Vagina (tissue), 2 donors: ENCODE data around the gene ANKRD36B.
"Not testable (repeated sequence)": the region's sequence is repeated elsewhere in the genome, so short reads cannot be mapped to it uniquely, and the experiment has no call there.

Experiments
- POLR2A ChIP-seq, 2 donors: fragments of 450-650 bp; IDR thresholded peaks; one replicate each; pipeline ENCODE4 v1.6.1; 2017; ENCODE audit warnings: antibody characterized with exemption in 2 of 2, mild to moderate bottlenecking in 2 of 2, moderate library complexity in 2 of 2
- POLR2AphosphoS5 ChIP-seq, 2 donors: sonication (generic); formaldehyde crosslinking; IDR thresholded peaks; one replicate each; pipeline ENCODE4 v1.9.0; 2017; ENCODE audit warnings: antibody characterized with exemption in 2 of 2, mild to moderate bottlenecking in 2 of 2, low read depth in 1 of 2; ENCODE audit not compliant: insufficient read depth in 1 of 2
- TF ChIP-seq, protein P1 (sequence below), 3 experiments: fragments of 450-650 bp in 2 of 3; fragments of 200-600 bp in 1 of 3; sonication (generic) in 1 of 3; IDR thresholded peaks; one replicate each; pipeline ENCODE4 v1.5.1; 2017 to 2019; ENCODE audit warnings: antibody characterized with exemption in 3 of 3, mild to moderate bottlenecking in 2 of 3, moderate library complexity in 2 of 3

- TF ChIP-seq, protein P1, sequence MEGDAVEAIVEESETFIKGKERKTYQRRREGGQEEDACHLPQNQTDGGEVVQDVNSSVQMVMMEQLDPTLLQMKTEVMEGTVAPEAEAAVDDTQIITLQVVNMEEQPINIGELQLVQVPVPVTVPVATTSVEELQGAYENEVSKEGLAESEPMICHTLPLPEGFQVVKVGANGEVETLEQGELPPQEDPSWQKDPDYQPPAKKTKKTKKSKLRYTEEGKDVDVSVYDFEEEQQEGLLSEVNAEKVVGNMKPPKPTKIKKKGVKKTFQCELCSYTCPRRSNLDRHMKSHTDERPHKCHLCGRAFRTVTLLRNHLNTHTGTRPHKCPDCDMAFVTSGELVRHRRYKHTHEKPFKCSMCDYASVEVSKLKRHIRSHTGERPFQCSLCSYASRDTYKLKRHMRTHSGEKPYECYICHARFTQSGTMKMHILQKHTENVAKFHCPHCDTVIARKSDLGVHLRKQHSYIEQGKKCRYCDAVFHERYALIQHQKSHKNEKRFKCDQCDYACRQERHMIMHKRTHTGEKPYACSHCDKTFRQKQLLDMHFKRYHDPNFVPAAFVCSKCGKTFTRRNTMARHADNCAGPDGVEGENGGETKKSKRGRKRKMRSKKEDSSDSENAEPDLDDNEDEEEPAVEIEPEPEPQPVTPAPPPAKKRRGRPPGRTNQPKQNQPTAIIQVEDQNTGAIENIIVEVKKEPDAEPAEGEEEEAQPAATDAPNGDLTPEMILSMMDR (IDR thresholded peaks at IDR 0.05) = not testable (repeated sequence)
- not testable (repeated sequence) for TF ChIP-seq POLR2A (IDR thresholded peaks at IDR 0.05); POLR2AphosphoS5 (IDR thresholded peaks at IDR 0.05; ENCODE audit: insufficient read depth in 1 of 2, low read depth in 1 of 2)
Observed at GRCh38 chr2:97622976-97623375, 33.3 kb upstream of the ANKRD36B start.
